HL-60 (cell line): Measurements from ENCODE around the gene MRPS34.

ENCODE experiments used
- GABPA ChIP-seq: IDR thresholded peaks from 2 replicates; pipeline ENCODE4 v1.6.1; 2012; ENCODE audit warnings: low read depth
- POLR2AphosphoS5 ChIP-seq: IDR thresholded peaks from 2 replicates; pipeline ENCODE4 v1.6.1; 2012; ENCODE audit warnings: low read depth
- SPI1 ChIP-seq: IDR thresholded peaks from 2 replicates; pipeline ENCODE4 v1.6.1; 2012; ENCODE audit warnings: low read depth, mild to moderate bottlenecking, borderline replicate concordance
- TF ChIP-seq, protein P1 (sequence below): IDR thresholded peaks from one replicate; pipeline ENCODE4 v1.5.1; 2011; ENCODE audit warnings: low read length, control low read depth, inconsistent platforms; ENCODE audit not compliant: insufficient read depth
- TF ChIP-seq, protein P2 (sequence below): IDR thresholded peaks from 2 replicates; pipeline ENCODE4 v1.6.1; 2012; ENCODE audit warnings: low read depth; ENCODE audit not compliant: insufficient replicate concordance

DNA sequence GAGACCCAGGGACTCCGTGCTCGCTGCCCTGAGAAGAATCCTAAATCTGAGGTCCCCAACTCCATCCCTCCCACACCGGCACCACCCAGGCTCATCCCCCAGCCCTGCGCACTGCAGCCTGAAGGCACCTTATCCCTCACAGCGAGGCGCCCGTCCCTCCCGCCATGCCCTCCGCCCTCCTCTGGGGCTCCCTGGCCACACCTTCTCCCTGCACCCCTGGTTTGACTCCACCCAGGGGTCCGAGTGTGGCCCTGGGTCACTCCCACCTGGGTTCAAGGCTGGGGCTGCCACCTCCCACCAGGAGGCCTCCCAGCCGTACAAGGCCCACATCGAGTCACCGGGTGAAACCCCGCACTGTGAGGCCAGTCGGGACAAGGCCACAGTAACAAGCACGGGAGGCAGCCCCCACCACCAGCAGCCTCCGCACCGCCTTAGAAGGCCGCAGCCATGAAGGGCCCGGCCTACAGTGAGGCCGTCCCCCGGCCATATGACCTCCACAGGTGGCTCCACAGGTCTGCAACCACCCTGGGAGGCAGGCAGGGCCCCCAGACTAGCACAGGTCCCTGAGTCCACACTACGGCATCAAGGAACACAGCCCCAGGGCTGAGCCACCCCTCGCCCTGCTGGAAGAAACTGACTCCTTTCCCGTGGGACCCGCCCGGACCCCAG, 45.4 kb upstream of the MRPS34 start:
- TF ChIP-seq, protein P1, sequence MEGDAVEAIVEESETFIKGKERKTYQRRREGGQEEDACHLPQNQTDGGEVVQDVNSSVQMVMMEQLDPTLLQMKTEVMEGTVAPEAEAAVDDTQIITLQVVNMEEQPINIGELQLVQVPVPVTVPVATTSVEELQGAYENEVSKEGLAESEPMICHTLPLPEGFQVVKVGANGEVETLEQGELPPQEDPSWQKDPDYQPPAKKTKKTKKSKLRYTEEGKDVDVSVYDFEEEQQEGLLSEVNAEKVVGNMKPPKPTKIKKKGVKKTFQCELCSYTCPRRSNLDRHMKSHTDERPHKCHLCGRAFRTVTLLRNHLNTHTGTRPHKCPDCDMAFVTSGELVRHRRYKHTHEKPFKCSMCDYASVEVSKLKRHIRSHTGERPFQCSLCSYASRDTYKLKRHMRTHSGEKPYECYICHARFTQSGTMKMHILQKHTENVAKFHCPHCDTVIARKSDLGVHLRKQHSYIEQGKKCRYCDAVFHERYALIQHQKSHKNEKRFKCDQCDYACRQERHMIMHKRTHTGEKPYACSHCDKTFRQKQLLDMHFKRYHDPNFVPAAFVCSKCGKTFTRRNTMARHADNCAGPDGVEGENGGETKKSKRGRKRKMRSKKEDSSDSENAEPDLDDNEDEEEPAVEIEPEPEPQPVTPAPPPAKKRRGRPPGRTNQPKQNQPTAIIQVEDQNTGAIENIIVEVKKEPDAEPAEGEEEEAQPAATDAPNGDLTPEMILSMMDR: no peak
- TF ChIP-seq GABPA: no peak
- TF ChIP-seq, protein P2, sequence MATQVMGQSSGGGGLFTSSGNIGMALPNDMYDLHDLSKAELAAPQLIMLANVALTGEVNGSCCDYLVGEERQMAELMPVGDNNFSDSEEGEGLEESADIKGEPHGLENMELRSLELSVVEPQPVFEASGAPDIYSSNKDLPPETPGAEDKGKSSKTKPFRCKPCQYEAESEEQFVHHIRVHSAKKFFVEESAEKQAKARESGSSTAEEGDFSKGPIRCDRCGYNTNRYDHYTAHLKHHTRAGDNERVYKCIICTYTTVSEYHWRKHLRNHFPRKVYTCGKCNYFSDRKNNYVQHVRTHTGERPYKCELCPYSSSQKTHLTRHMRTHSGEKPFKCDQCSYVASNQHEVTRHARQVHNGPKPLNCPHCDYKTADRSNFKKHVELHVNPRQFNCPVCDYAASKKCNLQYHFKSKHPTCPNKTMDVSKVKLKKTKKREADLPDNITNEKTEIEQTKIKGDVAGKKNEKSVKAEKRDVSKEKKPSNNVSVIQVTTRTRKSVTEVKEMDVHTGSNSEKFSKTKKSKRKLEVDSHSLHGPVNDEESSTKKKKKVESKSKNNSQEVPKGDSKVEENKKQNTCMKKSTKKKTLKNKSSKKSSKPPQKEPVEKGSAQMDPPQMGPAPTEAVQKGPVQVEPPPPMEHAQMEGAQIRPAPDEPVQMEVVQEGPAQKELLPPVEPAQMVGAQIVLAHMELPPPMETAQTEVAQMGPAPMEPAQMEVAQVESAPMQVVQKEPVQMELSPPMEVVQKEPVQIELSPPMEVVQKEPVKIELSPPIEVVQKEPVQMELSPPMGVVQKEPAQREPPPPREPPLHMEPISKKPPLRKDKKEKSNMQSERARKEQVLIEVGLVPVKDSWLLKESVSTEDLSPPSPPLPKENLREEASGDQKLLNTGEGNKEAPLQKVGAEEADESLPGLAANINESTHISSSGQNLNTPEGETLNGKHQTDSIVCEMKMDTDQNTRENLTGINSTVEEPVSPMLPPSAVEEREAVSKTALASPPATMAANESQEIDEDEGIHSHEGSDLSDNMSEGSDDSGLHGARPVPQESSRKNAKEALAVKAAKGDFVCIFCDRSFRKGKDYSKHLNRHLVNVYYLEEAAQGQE: no peak
- no peak for TF ChIP-seq SPI1
- no peak for TF ChIP-seq POLR2AphosphoS5
